Measurements from ENCODE around the gene MRM3. TPM values are rescaled to one million over a fixed set of nuclear protein-coding genes. Genes with fewer than 3 reads are reported as not detected.
"Not testable (repeated sequence)": the region's sequence is repeated elsewhere in the genome, so short reads cannot be mapped to it uniquely, and the experiment has no call there.

Gene MRM3
- total RNA-seq, 1 donor: 10.8 TPM

DNA sequence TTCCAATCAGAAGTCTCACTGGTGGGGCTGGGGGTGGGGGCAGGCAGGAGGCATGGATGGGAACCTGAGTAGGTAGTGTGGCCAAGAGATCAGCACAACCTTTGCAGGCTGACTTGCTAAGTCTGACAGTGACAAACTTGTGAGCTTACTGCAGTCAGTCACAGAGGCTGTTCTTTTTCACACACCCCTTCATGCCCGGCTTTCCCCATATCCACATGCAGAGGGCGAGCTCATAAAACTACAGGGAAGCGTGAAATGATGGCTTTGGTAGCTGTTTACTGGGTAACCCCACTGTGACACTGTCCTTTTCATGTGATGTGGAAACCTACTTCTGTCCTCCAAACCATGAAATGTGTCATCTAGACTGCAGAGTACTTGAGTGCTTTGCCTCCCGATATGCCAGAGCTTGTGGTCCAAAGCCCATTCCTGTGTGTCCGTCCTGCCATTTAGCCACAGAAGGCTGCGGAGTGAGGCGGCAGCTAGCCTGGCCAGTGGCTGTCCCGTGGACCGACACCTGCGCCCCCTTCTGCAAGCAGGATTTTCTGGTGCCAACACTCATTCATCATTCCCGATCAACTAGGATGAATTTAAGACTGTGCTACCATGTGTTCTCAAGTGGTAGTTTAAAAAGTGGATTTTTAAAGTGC, 39.9 kb upstream of the MRM3 start:
- no peak for DNase-seq (ENCODE audit: low read depth)
- TF ChIP-seq, protein P1, sequence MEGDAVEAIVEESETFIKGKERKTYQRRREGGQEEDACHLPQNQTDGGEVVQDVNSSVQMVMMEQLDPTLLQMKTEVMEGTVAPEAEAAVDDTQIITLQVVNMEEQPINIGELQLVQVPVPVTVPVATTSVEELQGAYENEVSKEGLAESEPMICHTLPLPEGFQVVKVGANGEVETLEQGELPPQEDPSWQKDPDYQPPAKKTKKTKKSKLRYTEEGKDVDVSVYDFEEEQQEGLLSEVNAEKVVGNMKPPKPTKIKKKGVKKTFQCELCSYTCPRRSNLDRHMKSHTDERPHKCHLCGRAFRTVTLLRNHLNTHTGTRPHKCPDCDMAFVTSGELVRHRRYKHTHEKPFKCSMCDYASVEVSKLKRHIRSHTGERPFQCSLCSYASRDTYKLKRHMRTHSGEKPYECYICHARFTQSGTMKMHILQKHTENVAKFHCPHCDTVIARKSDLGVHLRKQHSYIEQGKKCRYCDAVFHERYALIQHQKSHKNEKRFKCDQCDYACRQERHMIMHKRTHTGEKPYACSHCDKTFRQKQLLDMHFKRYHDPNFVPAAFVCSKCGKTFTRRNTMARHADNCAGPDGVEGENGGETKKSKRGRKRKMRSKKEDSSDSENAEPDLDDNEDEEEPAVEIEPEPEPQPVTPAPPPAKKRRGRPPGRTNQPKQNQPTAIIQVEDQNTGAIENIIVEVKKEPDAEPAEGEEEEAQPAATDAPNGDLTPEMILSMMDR (IDR thresholded peaks at IDR 0.05; ENCODE audit: insufficient read depth, low read depth, low read length): no peak
- no peak overlapping the region for H3K4me3 ChIP-seq (ENCODE audit: low read depth, low read length)

DNA sequence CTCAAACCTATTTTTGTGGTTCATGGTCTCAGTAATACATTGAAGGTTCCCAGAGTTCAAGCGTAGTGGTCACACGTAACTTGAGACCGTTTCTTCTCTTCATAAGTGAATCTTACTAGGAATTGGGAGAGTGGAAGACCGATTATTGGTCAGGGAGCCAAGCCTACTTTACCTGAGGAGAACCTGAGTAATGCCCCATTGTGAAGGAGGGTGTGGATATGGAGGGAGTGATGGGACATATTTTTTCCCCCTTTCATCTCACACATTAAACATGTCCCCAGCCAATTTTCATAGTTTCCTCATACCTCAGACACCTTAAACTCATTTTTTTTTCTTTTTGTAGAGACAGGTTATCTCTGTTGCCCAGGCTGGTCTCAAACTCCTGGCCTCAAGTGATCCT, 39.0 kb upstream of the MRM3 start:
- TF ChIP-seq, protein P1 (IDR thresholded peaks at IDR 0.05; ENCODE audit: insufficient read depth, low read depth, low read length): no peak
- H3K4me3 ChIP-seq (ENCODE audit: low read depth, low read length): no peak overlapping the region
- no peak for DNase-seq (ENCODE audit: low read depth)

DNA sequence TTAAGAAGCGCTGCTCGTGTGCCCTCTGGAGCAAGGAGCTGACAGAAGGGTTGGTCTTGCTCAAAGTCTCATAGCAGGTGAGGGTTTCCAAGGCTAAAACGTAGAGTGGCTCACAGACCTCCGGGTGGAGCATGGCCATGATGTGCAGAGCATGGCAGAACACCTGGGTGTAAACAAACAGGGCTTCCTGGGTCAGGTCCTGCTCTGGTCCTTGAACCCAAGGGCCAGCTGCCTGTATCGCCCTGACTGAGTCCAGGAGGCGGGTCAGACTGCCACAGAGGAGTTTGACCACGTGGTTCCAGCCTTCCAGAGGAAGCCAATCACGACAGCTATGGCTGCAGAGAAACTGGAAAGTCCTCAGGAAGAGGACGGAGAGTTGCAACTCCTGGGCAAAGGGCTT, 37.2 kb upstream of the MRM3 start:
- no peak overlapping the region for H3K4me3 ChIP-seq (ENCODE audit: low read depth, low read length)
- DNase-seq (ENCODE audit: low read depth): no peak
- TF ChIP-seq, protein P1 (IDR thresholded peaks at IDR 0.05; ENCODE audit: insufficient read depth, low read depth, low read length): no peak

- H3K4me3 ChIP-seq (ENCODE audit: low read depth, low read length): no peak overlapping the region
- DNase-seq (ENCODE audit: low read depth): no peak
- TF ChIP-seq, protein P1 (IDR thresholded peaks at IDR 0.05; ENCODE audit: insufficient read depth, low read depth, low read length): no peak
Observed at GRCh38 chr17:745406-745805, 36.7 kb upstream of the MRM3 start.

- DNase-seq (ENCODE audit: low read depth): no peak
- TF ChIP-seq, protein P1 (IDR thresholded peaks at IDR 0.05; ENCODE audit: insufficient read depth, low read depth, low read length): no peak
- no peak overlapping the region for H3K4me3 ChIP-seq (ENCODE audit: low read depth, low read length)
Observed at GRCh38 chr17:746181-746580, 36.0 kb upstream of the MRM3 start.

DNA sequence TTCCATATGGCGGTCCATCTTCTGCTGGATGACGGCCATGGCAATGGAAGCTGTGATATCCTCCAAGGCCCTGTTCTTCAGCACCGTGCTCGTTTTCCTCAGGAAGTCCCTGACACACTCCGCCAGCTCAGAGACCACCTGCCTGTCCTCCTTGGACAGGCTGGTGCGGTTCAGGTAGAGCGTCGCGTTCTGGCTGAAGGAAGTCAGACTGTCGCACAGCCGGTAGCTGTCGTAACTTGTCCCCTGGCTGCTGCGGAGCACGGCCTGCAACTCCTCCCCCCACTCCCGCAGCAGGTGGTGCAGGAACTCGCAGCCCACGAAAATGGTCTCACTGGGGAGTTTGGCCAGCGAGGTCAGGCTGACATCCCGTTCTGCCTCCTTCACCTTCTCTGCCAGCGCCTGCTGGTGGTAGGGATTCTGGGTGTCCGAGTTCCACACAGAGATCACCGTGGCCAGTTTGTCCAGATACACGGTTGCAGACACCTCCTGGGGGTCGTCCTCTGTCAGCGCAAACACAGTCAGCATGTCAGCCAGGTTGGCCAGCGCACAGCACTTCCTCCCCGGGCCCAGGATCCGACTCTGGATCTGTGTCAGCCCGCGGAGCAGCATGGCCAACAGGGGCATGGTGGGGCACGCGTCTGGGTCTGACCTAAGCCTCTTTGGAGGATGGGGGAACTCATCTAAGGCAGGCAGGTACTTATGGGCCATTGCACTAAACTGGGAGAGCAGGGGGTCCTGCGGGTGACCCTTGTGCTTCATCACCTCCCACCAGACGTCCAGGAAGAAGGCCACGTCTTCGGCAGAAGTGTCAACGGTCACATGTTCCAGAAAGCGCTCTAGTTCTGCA, 35.1 kb upstream of the MRM3 start:
- no peak overlapping the region for H3K4me3 ChIP-seq (ENCODE audit: low read depth, low read length)
- no peak for DNase-seq (ENCODE audit: low read depth)
- TF ChIP-seq, protein P1 (IDR thresholded peaks at IDR 0.05; ENCODE audit: insufficient read depth, low read depth, low read length): no peak

GRCh38 chr17:748604-749003, 33.5 kb upstream of the MRM3 start:
- DNase-seq (ENCODE audit: low read depth); H3K4me3 ChIP-seq (ENCODE audit: low read depth, low read length): not testable (repeated sequence)

- H3K4me3 ChIP-seq (ENCODE audit: low read depth, low read length); DNase-seq (ENCODE audit: low read depth): not testable (repeated sequence)
Observed at GRCh38 chr17:749359-749758, 32.8 kb upstream of the MRM3 start.

Data from fibroblast of villous mesenchyme (primary cell).